Spleen (tissue), 7 donors: ENCODE results near the gene SCRN1.

Source experiments
- POLR2AphosphoS5 ChIP-seq, 3 donors: sonication (generic); formaldehyde crosslinking; IDR thresholded peaks; one replicate each; pipeline ENCODE4 v1.5.1; 2017; ENCODE audit warnings: antibody characterized with exemption in 3 of 3
- TF ChIP-seq, protein P1 (sequence below), 11 experiments: fragments of 200-600 bp in 7 of 11; fragments of 450-650 bp in 4 of 11; sonication (generic) in 4 of 11; IDR thresholded peaks in 8 of 11; conservative IDR thresholded peaks in 3 of 11; 1 replicate in 7 of 11; 2 replicates in 4 of 11; pipeline versions ENCODE4 v1.4.0 to v1.8.0; 2016 to 2021; ENCODE audit warnings: antibody characterized with exemption in 11 of 11, inconsistent platforms in 4 of 11, mild to moderate bottlenecking in 1 of 11
- donor health status: DM: no; HTN: no; CAD: no; lungs with moderate emphysema.
- donor health status: DM: no; HTN: no; CAD: no.
- donor health status: DM: no; HTN: no; CAD: no.

DNA sequence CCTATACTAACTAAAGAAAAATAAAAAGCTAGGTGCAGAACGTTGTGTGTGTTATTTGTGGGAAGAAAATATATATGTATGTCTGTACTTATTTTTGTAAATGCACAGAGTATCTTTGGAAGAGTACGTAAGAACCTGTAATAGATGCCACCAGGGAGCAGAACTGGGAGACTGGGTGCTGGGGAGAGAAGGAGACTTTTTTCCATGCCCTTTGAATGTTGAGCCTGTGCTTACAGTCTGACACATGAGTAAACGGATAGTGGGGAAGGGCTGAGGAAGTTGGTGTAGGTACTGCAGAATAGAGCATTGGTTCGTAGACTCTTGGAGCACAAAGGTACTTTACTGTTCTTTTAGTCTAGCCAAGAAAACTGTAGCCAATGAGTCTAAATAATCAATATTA is 1.3 kb upstream of the SCRN1 start:
- TF ChIP-seq, protein P1, sequence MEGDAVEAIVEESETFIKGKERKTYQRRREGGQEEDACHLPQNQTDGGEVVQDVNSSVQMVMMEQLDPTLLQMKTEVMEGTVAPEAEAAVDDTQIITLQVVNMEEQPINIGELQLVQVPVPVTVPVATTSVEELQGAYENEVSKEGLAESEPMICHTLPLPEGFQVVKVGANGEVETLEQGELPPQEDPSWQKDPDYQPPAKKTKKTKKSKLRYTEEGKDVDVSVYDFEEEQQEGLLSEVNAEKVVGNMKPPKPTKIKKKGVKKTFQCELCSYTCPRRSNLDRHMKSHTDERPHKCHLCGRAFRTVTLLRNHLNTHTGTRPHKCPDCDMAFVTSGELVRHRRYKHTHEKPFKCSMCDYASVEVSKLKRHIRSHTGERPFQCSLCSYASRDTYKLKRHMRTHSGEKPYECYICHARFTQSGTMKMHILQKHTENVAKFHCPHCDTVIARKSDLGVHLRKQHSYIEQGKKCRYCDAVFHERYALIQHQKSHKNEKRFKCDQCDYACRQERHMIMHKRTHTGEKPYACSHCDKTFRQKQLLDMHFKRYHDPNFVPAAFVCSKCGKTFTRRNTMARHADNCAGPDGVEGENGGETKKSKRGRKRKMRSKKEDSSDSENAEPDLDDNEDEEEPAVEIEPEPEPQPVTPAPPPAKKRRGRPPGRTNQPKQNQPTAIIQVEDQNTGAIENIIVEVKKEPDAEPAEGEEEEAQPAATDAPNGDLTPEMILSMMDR (IDR thresholded peaks at IDR 0.05 in 8 of 11, conservative IDR thresholded peaks at IDR 0.05 in 3 of 11): no peak
- no peak for TF ChIP-seq POLR2AphosphoS5 (IDR thresholded peaks at IDR 0.05)
